ENCODE measurements around the gene IFNK. TPM values are rescaled to one million over a fixed set of nuclear protein-coding genes. Genes with fewer than 3 reads are reported as not detected.

Gene IFNK
- total and polyA plus RNA-seq, 10 donors: not detected

DNA sequence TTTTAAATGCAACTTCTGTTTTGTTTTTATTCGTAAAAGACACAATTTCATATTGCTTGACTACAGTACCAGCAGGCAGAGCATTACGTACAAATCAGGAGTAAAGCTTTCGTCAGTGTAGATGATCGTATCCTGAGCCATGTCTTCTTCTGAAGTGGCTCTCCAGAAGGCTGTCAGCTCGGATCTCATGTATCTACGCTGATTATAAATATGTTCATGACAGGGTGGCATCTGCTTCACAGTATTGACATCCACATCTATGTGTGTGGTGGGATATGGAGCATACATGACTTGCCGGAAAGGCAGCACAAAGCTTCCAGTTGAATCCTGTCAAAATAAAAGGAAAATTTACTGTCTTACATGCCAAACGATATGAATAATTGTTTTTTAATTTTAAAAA lies 32.4 kb downstream of the IFNK start:
- Histone ChIP-seq H3K4me1 (peaks cover 0 to under 1% (median 0%) of the 10 kb centered on the region in 6 donors), H3K36me3 (peaks cover 9 to 100% (median 52%) of the 10 kb centered on the region in 6 donors), H3K4me3 (no peak overlapping the region), H3K27me3 (replicated peaks in 1 of 7) (no peaks in the 10 kb centered on the region), H3K27ac (no peak overlapping the region), H3K9me3 (no peaks in the 10 kb centered on the region)
- WGBS, 5 donors: 95 to 98% (median 96%) methylated on average over 8 of the region's 8 CpGs
- intact Hi-C loops (cut with DNase I; ENCODE audit: low total_unique reads): no loop called here
- no peak for DNase-seq
- TF ChIP-seq, protein P1, sequence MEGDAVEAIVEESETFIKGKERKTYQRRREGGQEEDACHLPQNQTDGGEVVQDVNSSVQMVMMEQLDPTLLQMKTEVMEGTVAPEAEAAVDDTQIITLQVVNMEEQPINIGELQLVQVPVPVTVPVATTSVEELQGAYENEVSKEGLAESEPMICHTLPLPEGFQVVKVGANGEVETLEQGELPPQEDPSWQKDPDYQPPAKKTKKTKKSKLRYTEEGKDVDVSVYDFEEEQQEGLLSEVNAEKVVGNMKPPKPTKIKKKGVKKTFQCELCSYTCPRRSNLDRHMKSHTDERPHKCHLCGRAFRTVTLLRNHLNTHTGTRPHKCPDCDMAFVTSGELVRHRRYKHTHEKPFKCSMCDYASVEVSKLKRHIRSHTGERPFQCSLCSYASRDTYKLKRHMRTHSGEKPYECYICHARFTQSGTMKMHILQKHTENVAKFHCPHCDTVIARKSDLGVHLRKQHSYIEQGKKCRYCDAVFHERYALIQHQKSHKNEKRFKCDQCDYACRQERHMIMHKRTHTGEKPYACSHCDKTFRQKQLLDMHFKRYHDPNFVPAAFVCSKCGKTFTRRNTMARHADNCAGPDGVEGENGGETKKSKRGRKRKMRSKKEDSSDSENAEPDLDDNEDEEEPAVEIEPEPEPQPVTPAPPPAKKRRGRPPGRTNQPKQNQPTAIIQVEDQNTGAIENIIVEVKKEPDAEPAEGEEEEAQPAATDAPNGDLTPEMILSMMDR (IDR thresholded peaks at IDR 0.05 in 8 of 11, conservative IDR thresholded peaks at IDR 0.05 in 3 of 11): no peak
- TF ChIP-seq POLR2A (IDR thresholded peaks at IDR 0.05): no peak
- no peak for TF ChIP-seq POLR2AphosphoS5 (IDR thresholded peaks at IDR 0.05)

DNA sequence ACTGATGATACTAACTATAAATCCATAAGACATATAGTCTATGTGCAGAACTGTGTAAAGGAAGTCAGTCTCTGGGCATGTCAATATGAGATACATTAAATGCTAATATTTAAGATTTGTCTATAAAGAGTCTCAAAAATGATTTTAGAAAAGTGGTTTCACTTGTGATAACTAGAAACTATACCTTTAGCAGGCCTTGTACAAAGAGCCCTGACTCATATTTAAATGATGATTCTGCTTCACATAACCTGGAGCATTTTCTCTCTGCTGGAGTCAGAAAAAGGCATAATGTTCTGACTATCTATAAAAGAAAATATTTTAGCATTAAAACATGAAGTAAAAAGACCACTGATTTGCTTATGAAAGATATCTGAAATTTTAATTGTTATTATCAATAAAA lies 34.2 kb downstream of the IFNK start:
- TF ChIP-seq, protein P1 (IDR thresholded peaks at IDR 0.05 in 8 of 11, conservative IDR thresholded peaks at IDR 0.05 in 3 of 11): no peak
- TF ChIP-seq POLR2A (IDR thresholded peaks at IDR 0.05) (no peak), POLR2AphosphoS5 (IDR thresholded peaks at IDR 0.05) (no peak)
- Histone ChIP-seq H3K36me3 (peaks cover 9 to 95% (median 50%) of the 10 kb centered on the region in 6 donors), H3K27ac (no peak overlapping the region), H3K4me1 (peaks cover 0 to 9% (median 0%) of the 10 kb centered on the region in 6 donors), H3K4me3 (no peak overlapping the region), H3K27me3 (replicated peaks in 1 of 7) (no peaks in the 10 kb centered on the region), H3K9me3 (no peaks in the 10 kb centered on the region)
- DNase-seq: no peak
- intact Hi-C loops (cut with DNase I; ENCODE audit: low total_unique reads): no loop called here

DNA sequence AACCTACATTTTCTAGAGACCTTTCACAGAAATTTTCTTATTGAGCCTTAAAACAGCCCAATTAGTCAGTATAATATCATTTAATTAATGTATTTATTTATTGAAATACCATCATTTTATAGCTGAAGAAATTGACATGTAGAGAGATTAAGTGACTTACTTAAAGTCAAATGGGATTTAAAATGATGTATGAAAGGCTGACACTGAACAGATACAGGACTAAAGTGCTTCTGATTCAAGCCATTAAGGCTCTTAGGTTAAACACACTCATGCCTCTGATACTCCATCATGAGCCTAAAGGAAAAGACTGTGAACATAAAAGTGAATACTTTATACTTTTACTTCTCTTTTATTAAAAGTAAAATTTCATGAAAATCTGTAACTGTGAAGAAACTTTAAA lies 36.4 kb downstream of the IFNK start:
- H3K27ac ChIP-seq: no peak overlapping the region
- no peaks in the 10 kb centered on the region for H3K9me3 ChIP-seq
- peaks cover 0 to 30% (median 10%) of the 10 kb centered on the region in 6 donors for H3K4me1 ChIP-seq
- TF ChIP-seq, protein P1 (IDR thresholded peaks at IDR 0.05 in 8 of 11, conservative IDR thresholded peaks at IDR 0.05 in 3 of 11): no peak
- no peak for TF ChIP-seq POLR2AphosphoS5 (IDR thresholded peaks at IDR 0.05)
- no peak for TF ChIP-seq POLR2A (IDR thresholded peaks at IDR 0.05)
- intact Hi-C loops (cut with DNase I; ENCODE audit: low total_unique reads): no loop called here
- no peak overlapping the region for H3K4me3 ChIP-seq
- no peak for DNase-seq
- no peaks in the 10 kb centered on the region for H3K27me3 ChIP-seq (replicated peaks in 1 of 7)
- peaks cover 9 to 84% (median 38%) of the 10 kb centered on the region in 6 donors for H3K36me3 ChIP-seq

DNA sequence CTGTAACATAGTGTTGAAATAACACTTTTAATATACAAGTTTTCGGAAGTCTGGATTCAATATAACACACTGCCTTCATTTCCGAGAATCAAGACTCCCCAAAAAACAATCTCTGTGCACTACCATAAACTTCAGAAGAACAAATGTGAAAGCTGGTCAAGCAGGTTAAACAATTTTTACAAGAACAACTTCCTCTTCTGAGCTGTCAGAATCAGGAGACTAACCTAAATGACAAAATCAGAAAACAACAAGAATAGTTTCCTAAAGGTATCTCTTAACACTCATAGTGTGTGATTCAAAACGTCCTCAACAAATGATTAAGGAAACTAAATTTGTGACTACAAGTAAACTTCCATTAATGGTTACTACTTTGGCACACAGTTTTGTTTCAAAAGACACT lies 37.6 kb downstream of the IFNK start:
- H3K36me3 ChIP-seq: peaks cover 9 to 84% (median 32%) of the 10 kb centered on the region in 6 donors
- WGBS, 5 donors: 66 to 81% (median 76%) methylated on average over 3 of the region's 3 CpGs
- intact Hi-C loops (cut with DNase I; ENCODE audit: low total_unique reads): no loop called here
- no peak for TF ChIP-seq POLR2A (IDR thresholded peaks at IDR 0.05)
- no peaks in the 10 kb centered on the region for H3K9me3 ChIP-seq
- no peak for DNase-seq
- H3K27me3 ChIP-seq (replicated peaks in 1 of 7): no peaks in the 10 kb centered on the region
- H3K4me3 ChIP-seq: no peak overlapping the region
- no peak overlapping the region for H3K27ac ChIP-seq
- peaks cover 0 to 42% (median 15%) of the 10 kb centered on the region in 6 donors for H3K4me1 ChIP-seq

All from spleen (tissue), 11 donors.